Ishikawa (cell line): ENCODE measurements around the gene GPC1.

Experiments used
- CEBPB ChIP-seq: IDR thresholded peaks from 2 replicates; pipeline ENCODE4 v1.6.1; 2012
- CREB1 ChIP-seq: IDR thresholded peaks from 2 replicates; pipeline ENCODE4 v1.6.1; 2012; ENCODE audit warnings: low read depth
- EGR1 ChIP-seq: IDR thresholded peaks from 2 replicates; pipeline ENCODE4 v1.6.1; 2012
- EP300 ChIP-seq: IDR thresholded peaks from 2 replicates; pipeline ENCODE4 v1.6.1; 2012; ENCODE audit warnings: borderline replicate concordance
- FOXM1 ChIP-seq: IDR thresholded peaks from 2 replicates; pipeline ENCODE4 v1.6.1; 2012; ENCODE audit warnings: low read depth, borderline replicate concordance
- NFIC ChIP-seq: IDR thresholded peaks from 2 replicates; pipeline ENCODE4 v1.6.1; 2012
- RAD21 ChIP-seq: IDR thresholded peaks from 2 replicates; pipeline ENCODE4 v1.6.1; 2012; ENCODE audit warnings: low read depth
- TAF1 ChIP-seq: IDR thresholded peaks from 2 replicates; pipeline ENCODE4 v1.6.1; 2012; ENCODE audit warnings: low read depth, mild to moderate bottlenecking
- TCF12 ChIP-seq: IDR thresholded peaks from 2 replicates; pipeline ENCODE4 v1.6.1; 2012; ENCODE audit warnings: low read depth
- TEAD4 ChIP-seq: IDR thresholded peaks from 2 replicates; pipeline ENCODE4 v1.6.1; 2012
- YY1 ChIP-seq: IDR thresholded peaks from 2 replicates; pipeline ENCODE4 v1.6.1; 2012; ENCODE audit warnings: low read depth
- ZBTB7A ChIP-seq: IDR thresholded peaks from 2 replicates; pipeline ENCODE4 v1.6.1; 2012; ENCODE audit warnings: low read depth
- TF ChIP-seq, protein P1 (sequence below): IDR thresholded peaks from 2 replicates; pipeline ENCODE4 v1.6.1; 2012
- TF ChIP-seq, protein P2 (sequence below): IDR thresholded peaks from 2 replicates; pipeline ENCODE4 v1.6.1; 2012; ENCODE audit warnings: low read depth, mild to moderate bottlenecking
- TF ChIP-seq, protein P3 (sequence below): IDR thresholded peaks from 2 replicates; pipeline ENCODE4 v1.6.1; 2012

GPC1 gene

DNA sequence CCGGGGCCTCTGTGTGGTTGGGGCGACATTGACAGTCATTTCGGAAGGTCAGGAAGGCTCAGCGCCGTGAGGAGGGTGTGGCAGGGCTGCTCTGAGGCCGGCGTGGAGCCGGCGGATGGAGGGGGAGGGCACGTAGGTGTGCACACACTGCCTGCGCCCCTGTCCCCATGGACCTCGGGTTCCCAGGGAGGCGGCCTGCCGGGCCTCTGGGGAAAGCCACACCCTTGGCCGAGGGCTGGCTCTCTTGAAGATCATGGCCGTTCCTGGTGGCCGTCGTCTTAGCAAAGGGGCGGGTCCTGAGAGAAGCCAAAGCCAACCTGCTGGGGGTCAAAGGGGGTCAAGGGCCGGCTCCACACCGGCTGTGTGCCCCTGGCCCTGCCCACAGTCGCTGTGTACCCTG, 11.9 kb downstream of the GPC1 start:
- TF ChIP-seq, protein P1, sequence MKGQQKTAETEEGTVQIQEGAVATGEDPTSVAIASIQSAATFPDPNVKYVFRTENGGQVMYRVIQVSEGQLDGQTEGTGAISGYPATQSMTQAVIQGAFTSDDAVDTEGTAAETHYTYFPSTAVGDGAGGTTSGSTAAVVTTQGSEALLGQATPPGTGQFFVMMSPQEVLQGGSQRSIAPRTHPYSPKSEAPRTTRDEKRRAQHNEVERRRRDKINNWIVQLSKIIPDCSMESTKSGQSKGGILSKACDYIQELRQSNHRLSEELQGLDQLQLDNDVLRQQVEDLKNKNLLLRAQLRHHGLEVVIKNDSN: no peak
- TF ChIP-seq EGR1 (no peak), CREB1 (no peak), RAD21 (no peak), YY1 (no peak)

- TF ChIP-seq TAF1: no peak
- TF ChIP-seq RAD21: no peak
- TF ChIP-seq, protein P2, sequence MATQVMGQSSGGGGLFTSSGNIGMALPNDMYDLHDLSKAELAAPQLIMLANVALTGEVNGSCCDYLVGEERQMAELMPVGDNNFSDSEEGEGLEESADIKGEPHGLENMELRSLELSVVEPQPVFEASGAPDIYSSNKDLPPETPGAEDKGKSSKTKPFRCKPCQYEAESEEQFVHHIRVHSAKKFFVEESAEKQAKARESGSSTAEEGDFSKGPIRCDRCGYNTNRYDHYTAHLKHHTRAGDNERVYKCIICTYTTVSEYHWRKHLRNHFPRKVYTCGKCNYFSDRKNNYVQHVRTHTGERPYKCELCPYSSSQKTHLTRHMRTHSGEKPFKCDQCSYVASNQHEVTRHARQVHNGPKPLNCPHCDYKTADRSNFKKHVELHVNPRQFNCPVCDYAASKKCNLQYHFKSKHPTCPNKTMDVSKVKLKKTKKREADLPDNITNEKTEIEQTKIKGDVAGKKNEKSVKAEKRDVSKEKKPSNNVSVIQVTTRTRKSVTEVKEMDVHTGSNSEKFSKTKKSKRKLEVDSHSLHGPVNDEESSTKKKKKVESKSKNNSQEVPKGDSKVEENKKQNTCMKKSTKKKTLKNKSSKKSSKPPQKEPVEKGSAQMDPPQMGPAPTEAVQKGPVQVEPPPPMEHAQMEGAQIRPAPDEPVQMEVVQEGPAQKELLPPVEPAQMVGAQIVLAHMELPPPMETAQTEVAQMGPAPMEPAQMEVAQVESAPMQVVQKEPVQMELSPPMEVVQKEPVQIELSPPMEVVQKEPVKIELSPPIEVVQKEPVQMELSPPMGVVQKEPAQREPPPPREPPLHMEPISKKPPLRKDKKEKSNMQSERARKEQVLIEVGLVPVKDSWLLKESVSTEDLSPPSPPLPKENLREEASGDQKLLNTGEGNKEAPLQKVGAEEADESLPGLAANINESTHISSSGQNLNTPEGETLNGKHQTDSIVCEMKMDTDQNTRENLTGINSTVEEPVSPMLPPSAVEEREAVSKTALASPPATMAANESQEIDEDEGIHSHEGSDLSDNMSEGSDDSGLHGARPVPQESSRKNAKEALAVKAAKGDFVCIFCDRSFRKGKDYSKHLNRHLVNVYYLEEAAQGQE: no peak
- no peak for TF ChIP-seq YY1
- TF ChIP-seq TEAD4: no peak
- TF ChIP-seq, protein P3, sequence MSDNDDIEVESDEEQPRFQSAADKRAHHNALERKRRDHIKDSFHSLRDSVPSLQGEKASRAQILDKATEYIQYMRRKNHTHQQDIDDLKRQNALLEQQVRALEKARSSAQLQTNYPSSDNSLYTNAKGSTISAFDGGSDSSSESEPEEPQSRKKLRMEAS: no peak
- TF ChIP-seq CEBPB: no peak
- no peak for TF ChIP-seq CREB1
- no peak for TF ChIP-seq EP300
- no peak for TF ChIP-seq ZBTB7A
- TF ChIP-seq, protein P1: no peak
- TF ChIP-seq EGR1: no peak
- TF ChIP-seq TCF12: no peak
- no peak for TF ChIP-seq NFIC
Observed at GRCh38 chr2:240447934-240448333, 12.5 kb downstream of the GPC1 start.

- TF ChIP-seq, protein P2: no peak
- TF ChIP-seq ZBTB7A (no peak), TEAD4 (no peak), EGR1 (no peak), CEBPB (no peak), EP300 (no peak), NFIC (no peak), CREB1 (no peak), TCF12 (no peak), RAD21 (no peak), FOXM1 (no peak), YY1 (no peak)
- TF ChIP-seq, protein P1: no peak
- TF ChIP-seq, protein P3: no peak
Observed at GRCh38 chr2:240448387-240449274, 13.2 kb downstream of the GPC1 start.

DNA sequence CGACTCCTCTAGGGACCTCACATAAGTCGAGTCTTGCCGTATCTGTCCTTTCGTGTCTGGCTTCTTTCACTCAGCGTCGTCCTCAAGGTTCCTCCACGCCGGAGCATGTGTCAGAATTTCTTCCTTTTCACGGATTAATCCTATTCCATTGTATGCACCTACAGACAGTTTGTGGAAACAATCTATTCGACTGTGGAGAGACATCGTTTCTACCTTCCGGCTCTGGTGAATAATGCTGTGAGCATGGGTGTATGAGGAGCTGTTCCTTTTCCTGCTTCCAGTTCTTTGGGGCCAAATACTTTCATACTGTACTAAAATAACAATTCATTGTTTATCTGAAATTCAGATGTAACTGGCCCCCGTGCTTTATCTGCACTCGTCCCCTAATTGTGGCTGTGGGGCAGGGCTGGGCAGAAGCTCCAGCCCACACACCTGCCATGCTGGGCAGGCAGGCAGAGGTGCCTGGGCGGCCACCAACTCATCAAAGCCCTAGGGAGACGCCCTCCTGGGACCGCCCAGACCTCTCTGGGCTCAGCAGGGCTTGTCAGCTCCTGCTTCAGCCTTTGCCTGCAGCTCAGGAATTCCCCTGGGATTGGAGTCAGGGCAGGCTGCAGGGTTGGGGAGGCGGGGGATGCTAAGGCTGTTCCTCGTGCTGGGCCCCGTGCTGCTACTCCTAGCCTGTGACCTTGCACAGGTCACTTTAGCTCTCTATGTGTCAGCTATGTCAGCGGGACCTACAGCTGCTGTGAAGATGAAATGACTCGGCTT, 14.5 kb downstream of the GPC1 start:
- TF ChIP-seq, protein P3: no peak
- TF ChIP-seq ZBTB7A: no peak
- no peak for TF ChIP-seq TEAD4
- TF ChIP-seq RAD21: no peak
- TF ChIP-seq CEBPB: no peak
- no peak for TF ChIP-seq TAF1
